K562 (cell line): ENCODE results near the gene ZNF513. TPM values are rescaled to one million over a fixed set of nuclear protein-coding genes. Genes with fewer than 3 reads are reported as not detected.
A peak's percentile ranks its signal among the peaks of the same experiment; 100 is the strongest.

Source experiments
- CSDE1 ChIP-seq, 2 experiments: fragments of 450-650 bp; IDR thresholded peaks; 2 replicates each; pipeline ENCODE4 v1.6.1; 2016; ENCODE audit warnings: mild to moderate bottlenecking in 1 of 2
- CXXC5 ChIP-seq: fragments of 250-450 bp; sonication (Bioruptor Pico); IDR thresholded peaks from 2 replicates; pipeline ENCODE4 v1.8.0; 2022; ENCODE audit warnings: inconsistent platforms, mild to moderate bottlenecking, moderate library complexity
- DNMT1 ChIP-seq: fragments of 450-650 bp; IDR thresholded peaks from 2 replicates; pipeline ENCODE4 v1.6.1; 2016; ENCODE audit warnings: antibody characterized with exemption, mild to moderate bottlenecking
- FOXM1 ChIP-seq, 2 experiments: fragments of 450-650 bp in 1 of 2; sonication (generic) in 1 of 2; formaldehyde crosslinking in 1 of 2; IDR thresholded peaks; 2 replicates each; pipeline versions ENCODE4 v1.6.1 to v1.9.0; 2017 to 2022; ENCODE audit warnings: low read depth in 2 of 2, mild to moderate bottlenecking in 2 of 2, missing genetic modification reagents in 1 of 2, moderate library complexity in 1 of 2
- GATAD2B ChIP-seq: fragments of 450-650 bp; IDR thresholded peaks from 2 replicates; pipeline ENCODE4 v1.6.1; 2017; ENCODE audit warnings: mild to moderate bottlenecking, borderline replicate concordance
- HDAC1 ChIP-seq, 2 experiments: fragments of 450-650 bp; IDR thresholded peaks; 2 replicates each; pipeline ENCODE4 v1.6.1; 2016 to 2017; ENCODE audit warnings: inconsistent platforms in 1 of 2, mild to moderate bottlenecking in 1 of 2, moderate library complexity in 1 of 2
- HMGN3 ChIP-seq: IDR thresholded peaks from 2 replicates; pipeline ENCODE4 v1.6.1; 2011; ENCODE audit warnings: borderline replicate concordance, low read depth, mild to moderate bottlenecking, mixed read lengths, low read length; ENCODE audit not compliant: insufficient read length; ENCODE audit errors: extremely low read depth
- HNRNPLL ChIP-seq: fragments of 200-400 bp; formaldehyde crosslinking; IDR thresholded peaks from 2 replicates; pipeline ENCODE4 v1.6.1; 2017; ENCODE audit warnings: low read length, low read depth, mild to moderate bottlenecking; ENCODE audit not compliant: poor library complexity, severe bottlenecking
- MYBL2 ChIP-seq, 2 experiments: fragments of 450-650 bp in 1 of 2; sonication (generic) in 1 of 2; formaldehyde crosslinking in 1 of 2; IDR thresholded peaks; 2 replicates each; pipeline versions ENCODE4 v1.6.1 to v1.8.1; 2017 to 2022; ENCODE audit warnings: borderline replicate concordance in 1 of 2, inconsistent platforms in 1 of 2, low read depth in 1 of 2, mild to moderate bottlenecking in 1 of 2, missing genetic modification reagents in 1 of 2, moderate library complexity in 1 of 2
- NR2C2 ChIP-seq, 2 experiments: fragments of 200-800 bp in 1 of 2; sonication (Bioruptor generic) in 1 of 2; sonication (generic) in 1 of 2; formaldehyde crosslinking in 1 of 2; IDR thresholded peaks; 2 replicates each; pipeline versions ENCODE4 v1.6.1 to v1.8.0; 2016 to 2022; ENCODE audit warnings: mild to moderate bottlenecking in 1 of 2, missing compliant biosample characterization in 1 of 2, missing genetic modification characterization in 1 of 2, missing genetic modification reagents in 1 of 2
- SPI1 ChIP-seq: IDR thresholded peaks from 2 replicates; pipeline ENCODE4 v1.6.1; 2011; ENCODE audit warnings: low read depth, low read length, control low read depth, borderline replicate concordance
- ZFP1 ChIP-seq: fragments of 450-650 bp; formaldehyde crosslinking; IDR thresholded peaks from 2 replicates; pipeline ENCODE4 v1.4.0; 2020; ENCODE audit warnings: mild to moderate bottlenecking, mixed read lengths
- ZMIZ1 ChIP-seq, 2 experiments: fragments of 150-350 bp in 1 of 2; IDR thresholded peaks; 2 replicates each; pipeline ENCODE4 v1.6.1; 2012 to 2016; ENCODE audit warnings: low read depth in 2 of 2, low read length in 2 of 2, mild to moderate bottlenecking in 1 of 2, moderate library complexity in 1 of 2
- ZNF24 ChIP-seq: fragments of 450-650 bp; IDR thresholded peaks from 2 replicates; pipeline ENCODE4 v1.6.1; 2016
- ZNF512 ChIP-seq: IDR thresholded peaks from 2 replicates; pipeline ENCODE4 v1.6.1; 2016; ENCODE audit warnings: missing genetic modification characterization, missing compliant biosample characterization
- polyA plus RNA-seq, 8 experiments: library from polyadenylated mRNA; depleted of rRNA in 4 of 8; stranded (reverse) in 5 of 8; unstranded in 3 of 8; fragments of >200 nt; fragmentation: Nextera tagmentation in 2 of 8; fragmentation: Illumina TruSeq in 1 of 8; extraction: Ambion mirVana in 2 of 8; extraction: Trizol in 1 of 8; gene quantifications; 2 replicates each; pipeline versions ENCODE4 v1.2.1 to v1.2.3, GENCODE V29; 2011 to 2014; ENCODE audit warnings: inconsistent platforms in 1 of 8, missing spikeins in 1 of 8
- total RNA-seq, 7 experiments: library from RNA; depleted of rRNA in 6 of 7; stranded (reverse); fragments of >200 nt in 6 of 7; fragmentation: Illumina TruSeq in 2 of 7; extraction: Trizol in 2 of 7; gene quantifications; 2 replicates each; pipeline versions ENCODE4 v1.2.1 to v1.2.3, GENCODE V29; 2011 to 2021; ENCODE audit warnings: low replicate concordance in 1 of 7
- TF ChIP-seq, protein P1 (sequence below): fragments of 250-450 bp; sonication (Bioruptor Pico); IDR thresholded peaks from 2 replicates; pipeline ENCODE4 v1.9.0; 2021; ENCODE audit warnings: mild to moderate bottlenecking
- TF ChIP-seq, protein P2 (sequence below): fragments of 450-650 bp; IDR thresholded peaks from 2 replicates; pipeline ENCODE4 v1.7.0; 2016; ENCODE audit warnings: borderline replicate concordance

The ZNF513 gene
- total and polyA plus RNA-seq, 9 of the 15 experiments (the other 6 are each of a cell fraction or from before 2014, with no cell fraction given): 0.04 to 13.6 (median 4.4) TPM

DNA sequence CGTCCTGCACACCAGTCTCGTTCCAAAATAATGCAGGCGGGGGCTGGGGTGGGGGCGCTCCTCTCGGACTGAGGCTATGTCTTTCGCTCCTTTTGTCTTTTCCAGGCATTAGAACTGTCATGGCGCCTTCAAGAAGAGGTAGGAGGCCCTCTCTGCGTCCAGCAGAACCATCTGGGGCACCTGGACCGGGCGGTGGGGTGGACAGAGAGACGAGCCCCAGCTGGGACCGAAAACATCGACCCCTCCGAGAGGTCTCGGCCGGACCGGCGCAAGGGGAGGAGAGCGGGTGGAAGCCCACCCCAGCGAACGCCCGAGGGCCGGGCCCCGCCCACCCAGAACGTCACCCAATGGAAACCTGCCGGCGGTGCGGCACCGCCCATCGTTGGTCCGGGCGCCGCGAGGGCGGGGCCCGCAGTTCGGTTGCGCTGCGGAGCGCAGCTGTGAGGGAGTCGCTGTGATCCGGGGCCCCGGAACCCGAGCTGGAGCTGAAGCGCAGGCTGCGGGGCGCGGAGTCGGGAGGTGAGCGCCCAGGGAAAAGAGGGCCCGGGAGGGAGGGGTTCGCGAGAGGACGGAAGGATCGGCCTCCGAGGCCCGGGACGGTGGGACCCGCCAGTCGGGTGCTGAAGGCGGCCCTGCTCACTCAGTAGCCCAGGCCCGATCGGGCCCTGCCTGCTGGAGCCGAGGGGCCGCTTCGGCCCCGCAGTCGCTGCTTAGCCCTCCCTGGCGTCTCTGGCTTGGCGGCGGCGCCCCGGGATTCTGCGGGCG lies 47.9 kb upstream of the ZNF513 start, which contains the start of gene NRBP1 (continued):
- TF ChIP-seq, protein P1, sequence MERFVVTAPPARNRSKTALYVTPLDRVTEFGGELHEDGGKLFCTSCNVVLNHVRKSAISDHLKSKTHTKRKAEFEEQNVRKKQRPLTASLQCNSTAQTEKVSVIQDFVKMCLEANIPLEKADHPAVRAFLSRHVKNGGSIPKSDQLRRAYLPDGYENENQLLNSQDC (CRISPR knock-in tag): no peak
- TF ChIP-seq DNMT1 (no peak), ZNF512 (tag) (no peak), SPI1 (no peak), CXXC5 (peak; percentile 81), HMGN3 (peak; percentile 78), HNRNPLL (peak; percentile 86), GATAD2B (no peak), MYBL2 (IDR thresholded peaks at IDR 0.05; ENCODE audit: low read depth) (no peak), MYBL2 (CRISPR knock-in tag; IDR thresholded peaks at IDR 0.05; ENCODE audit: borderline replicate concordance) (no peak), ZMIZ1 (IDR thresholded peaks at IDR 0.05; ENCODE audit: low read depth in 2 of 2, low read length in 2 of 2) (peak in 1 of 2 experiments; percentile 65; a peak in 1 of 4 replicates), ZNF24 (no peak), FOXM1 (IDR thresholded peaks at IDR 0.05; ENCODE audit: low read depth) (0 out of 2 replicates have a peak, but pooled peaks have one; percentile 21), FOXM1 (CRISPR knock-in tag; IDR thresholded peaks at IDR 0.05; ENCODE audit: low read depth) (no peak), NR2C2 (CRISPR knock-in tag; IDR thresholded peaks at IDR 0.05) (no peak), NR2C2 (tag; IDR thresholded peaks at IDR 0.05) (peak; percentile 52; the same call in 1 of the 2 replicates), CSDE1 (IDR thresholded peaks at IDR 0.05) (no peak), ZFP1 (no peak), HDAC1 (IDR thresholded peaks at IDR 0.05) (peak in 1 of 2 experiments; percentile 72; a peak in 2 of 4 replicates)
- TF ChIP-seq, protein P2, sequence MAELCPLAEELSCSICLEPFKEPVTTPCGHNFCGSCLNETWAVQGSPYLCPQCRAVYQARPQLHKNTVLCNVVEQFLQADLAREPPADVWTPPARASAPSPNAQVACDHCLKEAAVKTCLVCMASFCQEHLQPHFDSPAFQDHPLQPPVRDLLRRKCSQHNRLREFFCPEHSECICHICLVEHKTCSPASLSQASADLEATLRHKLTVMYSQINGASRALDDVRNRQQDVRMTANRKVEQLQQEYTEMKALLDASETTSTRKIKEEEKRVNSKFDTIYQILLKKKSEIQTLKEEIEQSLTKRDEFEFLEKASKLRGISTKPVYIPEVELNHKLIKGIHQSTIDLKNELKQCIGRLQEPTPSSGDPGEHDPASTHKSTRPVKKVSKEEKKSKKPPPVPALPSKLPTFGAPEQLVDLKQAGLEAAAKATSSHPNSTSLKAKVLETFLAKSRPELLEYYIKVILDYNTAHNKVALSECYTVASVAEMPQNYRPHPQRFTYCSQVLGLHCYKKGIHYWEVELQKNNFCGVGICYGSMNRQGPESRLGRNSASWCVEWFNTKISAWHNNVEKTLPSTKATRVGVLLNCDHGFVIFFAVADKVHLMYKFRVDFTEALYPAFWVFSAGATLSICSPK: no peak
